Esophagus muscularis mucosa (tissue), 3 donors: ENCODE measurements around the gene SEC61B.

Experiments
- CTCF ChIP-seq, 3 experiments: fragments of 200-600 bp in 2 of 3; fragments of 450-650 bp in 1 of 3; sonication (generic) in 2 of 3; IDR thresholded peaks; one replicate each; pipeline ENCODE4 v1.5.1; 2017 to 2019; ENCODE audit warnings: antibody characterized with exemption in 3 of 3, mild to moderate bottlenecking in 2 of 3, moderate library complexity in 1 of 3
- POLR2A ChIP-seq: fragments of 450-650 bp; IDR thresholded peaks from one replicate; pipeline ENCODE4 v1.6.1; 2017; ENCODE audit warnings: antibody characterized with exemption, moderate library complexity, mild to moderate bottlenecking, low read depth

- no peak for TF ChIP-seq POLR2A
- TF ChIP-seq CTCF (IDR thresholded peaks at IDR 0.05): no peak
These were observed 4.0 kb downstream of the SEC61B start for GRCh38 chr9:99226054-99226453.
